Trophoblast cell (in vitro differentiated cells and primary cell): ENCODE data around the gene DENND4C.
A peak's percentile ranks its signal among the peaks of the same experiment; 100 is the strongest.

Source experiments
- DNase-seq, 2 donors: peaks; one replicate each; pipeline ENCODE4 v3.0.0-alpha.2; 2016
- H2AFZ ChIP-seq: 2 replicates; pipeline ENCODE4 v1.6.1; 2013; ENCODE audit warnings: low read length, moderate library complexity, mild to moderate bottlenecking; ENCODE audit not compliant: insufficient read depth, poor library complexity
- H2AK5ac ChIP-seq: 2 replicates; pipeline ENCODE4 v1.6.1; 2013; ENCODE audit warnings: mild to moderate bottlenecking, low read length
- H2BK120ac ChIP-seq: 2 replicates; pipeline ENCODE4 v1.6.1; 2013; ENCODE audit warnings: low read length, mild to moderate bottlenecking, moderate library complexity; ENCODE audit not compliant: insufficient read depth, poor library complexity
- H2BK12ac ChIP-seq: 2 replicates; pipeline ENCODE4 v1.6.1; 2013; ENCODE audit warnings: mild to moderate bottlenecking, low read length, moderate library complexity
- H2BK5ac ChIP-seq: 2 replicates; pipeline ENCODE4 v1.6.1; 2013; ENCODE audit warnings: low read length, low read depth, moderate library complexity, mild to moderate bottlenecking; ENCODE audit not compliant: poor library complexity
- H3K14ac ChIP-seq: 2 replicates; pipeline ENCODE4 v1.6.1; 2013; ENCODE audit warnings: mild to moderate bottlenecking, low read length
- H3K18ac ChIP-seq: 2 replicates; pipeline ENCODE4 v1.6.1; 2013; ENCODE audit warnings: mild to moderate bottlenecking, low read length
- H3K23ac ChIP-seq: 2 replicates; pipeline ENCODE4 v1.6.1; 2013; ENCODE audit warnings: low read length
- H3K27ac ChIP-seq: 2 replicates; pipeline ENCODE4 v1.5.1; 2013; ENCODE audit warnings: low read depth, mild to moderate bottlenecking, inconsistent platforms, low read length, moderate library complexity
- H3K27me3 ChIP-seq: 2 replicates; pipeline ENCODE4 v1.6.1; 2013; ENCODE audit warnings: inconsistent platforms, mild to moderate bottlenecking, low read length, moderate library complexity; ENCODE audit not compliant: insufficient read depth
- H3K36me3 ChIP-seq, 2 experiments: 1 replicate in 1 of 2; 2 replicates in 1 of 2; pipeline ENCODE4 v1.6.1; 2013; ENCODE audit warnings: low read length in 2 of 2, mild to moderate bottlenecking in 2 of 2, moderate library complexity in 1 of 2; ENCODE audit not compliant: insufficient read depth in 2 of 2, control insufficient read depth in 1 of 2
- H3K4ac ChIP-seq: 2 replicates; pipeline ENCODE4 v1.6.1; 2013; ENCODE audit warnings: low read depth, mild to moderate bottlenecking, low read length, moderate library complexity
- H3K4me1 ChIP-seq, 2 experiments: 1 replicate in 1 of 2; 2 replicates in 1 of 2; pipeline ENCODE4 v1.6.1; 2013; ENCODE audit warnings: low read length in 2 of 2, mild to moderate bottlenecking in 2 of 2, moderate library complexity in 1 of 2; ENCODE audit not compliant: insufficient read depth in 2 of 2, control insufficient read depth in 1 of 2
- H3K4me2 ChIP-seq: 2 replicates; pipeline ENCODE4 v1.6.1; 2013; ENCODE audit warnings: inconsistent platforms, mild to moderate bottlenecking, low read length, moderate library complexity
- H3K4me3 ChIP-seq: 2 replicates; pipeline ENCODE4 v1.5.1; 2013; ENCODE audit warnings: mild to moderate bottlenecking, low read depth, low read length, inconsistent platforms
- H3K79me1 ChIP-seq: one replicate; pipeline ENCODE4 v1.6.1; 2013; ENCODE audit warnings: low read length
- H3K79me2 ChIP-seq: 2 replicates; pipeline ENCODE4 v1.6.1; 2013; ENCODE audit warnings: low read length, mild to moderate bottlenecking; ENCODE audit not compliant: control insufficient read depth, insufficient read depth, poor library complexity
- H3K9ac ChIP-seq: 2 replicates; pipeline ENCODE4 v1.6.1; 2013; ENCODE audit warnings: mild to moderate bottlenecking, low read length
- H3K9me3 ChIP-seq: 2 replicates; pipeline ENCODE4 v1.6.1; 2013; ENCODE audit warnings: low read depth, mild to moderate bottlenecking, control low read depth, inconsistent platforms, low read length; ENCODE audit not compliant: insufficient read depth
- H4K12ac ChIP-seq: 2 replicates; pipeline ENCODE4 v1.6.1; 2013; ENCODE audit warnings: low read depth, mild to moderate bottlenecking, low read length, moderate library complexity
- H4K8ac ChIP-seq: 2 replicates; pipeline ENCODE4 v1.6.1; 2013; ENCODE audit warnings: low read depth, mild to moderate bottlenecking, low read length, moderate library complexity
- H4K91ac ChIP-seq: one replicate; pipeline ENCODE4 v1.6.1; 2013; ENCODE audit warnings: low read depth, mild to moderate bottlenecking, low read length, moderate library complexity
- WGBS: extraction: QIAGEN DNeasy Blood & Tissue Kit; methylation state at CpG from one replicate; pipeline ENCODE4 v1.1.7; 2013; ENCODE audit warnings: missing lambda C conversion rate; ENCODE audit not compliant: insufficient read length, insufficient coverage; ENCODE audit errors: extremely low coverage; 5-methylcytosine and 5-hydroxymethylcytosine counted together

Gene DENND4C

DNA sequence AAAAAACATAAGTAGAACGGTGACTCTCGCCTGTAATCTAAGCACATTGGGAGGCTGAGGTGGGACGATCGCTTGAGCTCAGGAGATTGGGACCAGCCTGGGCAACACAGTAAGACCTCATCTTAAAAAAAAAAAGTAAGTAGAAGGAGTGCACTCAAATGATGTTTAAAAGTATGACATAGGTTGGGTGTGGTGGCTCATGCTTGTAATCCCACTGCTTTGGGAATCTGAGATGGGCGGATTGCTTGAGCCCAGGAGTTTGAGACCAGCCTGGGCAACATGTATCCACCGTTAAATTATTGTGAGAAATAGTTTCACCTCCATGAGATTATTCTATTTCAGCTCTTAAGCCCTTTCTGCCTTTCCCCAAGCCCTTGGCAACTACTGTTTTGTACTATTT lies 11.2 kb downstream of the DENND4C start:
- no peak overlapping the region for H3K27ac ChIP-seq
- H3K14ac ChIP-seq, result no peak overlapping the region
- WGBS, result no CpG with 5 or more reads among the region's 6 CpGs

DNA sequence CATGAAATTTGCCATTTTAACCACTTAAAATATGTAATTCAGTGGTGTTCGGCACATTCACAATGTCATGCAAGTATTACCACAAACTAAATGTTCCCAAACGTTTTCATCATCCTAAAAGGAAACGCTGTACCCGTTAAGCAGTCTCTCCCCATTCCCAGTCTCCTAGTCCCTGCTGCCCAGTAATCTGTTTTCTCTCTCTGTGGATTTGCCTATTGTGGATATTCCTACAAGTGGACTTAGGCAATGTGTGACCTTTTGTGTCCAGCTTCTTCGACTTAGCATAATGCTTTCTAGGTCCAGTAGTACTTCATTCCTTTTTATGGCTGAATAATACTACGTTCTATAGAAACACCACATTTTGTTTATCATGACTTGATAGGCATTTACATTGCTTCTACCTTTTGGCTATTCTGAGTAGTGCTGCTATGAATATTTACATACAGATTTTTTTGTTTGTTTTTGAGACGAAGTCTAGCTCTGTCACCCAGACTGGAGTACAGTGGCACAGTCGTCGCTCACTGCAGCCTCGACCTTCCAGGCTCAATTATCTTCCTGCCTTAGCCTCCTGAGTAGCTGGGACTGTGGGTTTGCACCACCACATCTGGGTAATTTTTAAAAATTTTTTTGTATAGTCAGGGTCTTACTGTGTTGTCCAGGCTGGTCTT lies 13.0 kb downstream of the DENND4C start:
- H3K79me1 ChIP-seq, result no peaks in the 10 kb centered on the region
- peaks cover 0 to 3% of the 10 kb centered on the region in 2 experiments for H3K36me3 ChIP-seq
- no CpG with 5 or more reads among the region's 10 CpGs for WGBS
- H3K4me1 ChIP-seq, result no peaks in the 10 kb centered on the region
- H4K8ac ChIP-seq, result no peak overlapping the region
- H3K79me2 ChIP-seq, result peaks cover 11% of the 10 kb centered on the region
- H2BK5ac ChIP-seq, result no peak overlapping the region
- H3K27me3 ChIP-seq, result no peaks in the 10 kb centered on the region
- H3K23ac ChIP-seq, result no peak overlapping the region
- peaks cover 2% of the 10 kb centered on the region for H3K9me3 ChIP-seq
- no peak overlapping the region for H3K4me3 ChIP-seq
- H4K12ac ChIP-seq, result no peak overlapping the region
- H3K14ac ChIP-seq, result no peak overlapping the region
- H3K27ac ChIP-seq, result no peak overlapping the region
- H2BK12ac ChIP-seq, result no peak overlapping the region
- no peak for DNase-seq
- H2AK5ac ChIP-seq, result no peak overlapping the region
- H2BK120ac ChIP-seq, result no peak overlapping the region
- H4K91ac ChIP-seq, result no peak overlapping the region
- H3K4ac ChIP-seq, result peak overlapping the region; percentile 93
- no peak overlapping the region for H3K18ac ChIP-seq
- no peak overlapping the region for H3K4me2 ChIP-seq
- H2AFZ ChIP-seq, result no peak overlapping the region
- no peak overlapping the region for H3K9ac ChIP-seq

More for the DNA sequence above, 11.2 kb downstream of the DENND4C start:
- Histone ChIP-seq H3K18ac (no peak overlapping the region), H3K23ac (no peak overlapping the region), H2BK12ac (no peak overlapping the region), H3K4ac (no peak overlapping the region), H4K12ac (no peak overlapping the region), H3K9me3 (peaks cover 2% of the 10 kb centered on the region), H3K36me3 (peaks cover 0 to 3% of the 10 kb centered on the region in 2 experiments), H3K27me3 (no peaks in the 10 kb centered on the region), H4K8ac (no peak overlapping the region), H4K91ac (no peak overlapping the region), H2BK120ac (no peak overlapping the region), H3K79me2 (peaks cover 10% of the 10 kb centered on the region), H3K4me3 (no peak overlapping the region), H2AFZ (no peak overlapping the region), H2BK5ac (no peak overlapping the region), H3K4me1 (no peaks in the 10 kb centered on the region), H3K79me1 (no peaks in the 10 kb centered on the region), H3K9ac (no peak overlapping the region), H2AK5ac (no peak overlapping the region), H3K4me2 (no peak overlapping the region)
- DNase-seq, result no peak

- WGBS, result no CpG with 5 or more reads among the region's 3 CpGs
- Histone ChIP-seq H3K4me2 (no peak overlapping the region), H2AFZ (no peak overlapping the region), H4K8ac (no peak overlapping the region), H2BK12ac (no peak overlapping the region), H3K27me3 (no peaks in the 10 kb centered on the region), H3K4me3 (no peak overlapping the region), H2BK5ac (no peak overlapping the region), H3K9me3 (no peaks in the 10 kb centered on the region), H3K18ac (no peak overlapping the region), H3K79me2 (peaks cover 14% of the 10 kb centered on the region), H3K79me1 (no peaks in the 10 kb centered on the region), H3K14ac (no peak overlapping the region), H3K4me1 (no peaks in the 10 kb centered on the region), H2BK120ac (no peak overlapping the region), H3K23ac (no peak overlapping the region), H3K4ac (no peak overlapping the region), H4K91ac (no peak overlapping the region), H3K27ac (no peak overlapping the region), H3K9ac (no peak overlapping the region), H4K12ac (no peak overlapping the region), H3K36me3 (peaks cover 1 to 2% of the 10 kb centered on the region in 2 experiments), H2AK5ac (no peak overlapping the region)
- no peak for DNase-seq
Measured at GRCh38 chr9:19246891-19247290, 16.4 kb downstream of the DENND4C start.

- Histone ChIP-seq H3K4ac (peak overlapping the region; percentile 86), H4K91ac (no peak overlapping the region), H3K9ac (no peak overlapping the region), H3K18ac (no peak overlapping the region), H3K9me3 (no peaks in the 10 kb centered on the region), H3K14ac (no peak overlapping the region), H2BK5ac (no peak overlapping the region), H3K36me3 (peaks cover 1 to 2% of the 10 kb centered on the region in 2 experiments), H2AK5ac (peak overlapping the region; percentile 21), H2AFZ (no peak overlapping the region), H2BK12ac (peak overlapping the region; percentile 22), H2BK120ac (no peak overlapping the region), H3K79me1 (no peaks in the 10 kb centered on the region), H4K12ac (no peak overlapping the region), H4K8ac (no peak overlapping the region), H3K79me2 (peaks cover 14% of the 10 kb centered on the region), H3K23ac (no peak overlapping the region), H3K4me1 (no peaks in the 10 kb centered on the region), H3K4me3 (no peak overlapping the region), H3K4me2 (no peak overlapping the region), H3K27me3 (no peaks in the 10 kb centered on the region), H3K27ac (no peak overlapping the region)
- DNase-seq, result no peak
- WGBS, result no CpG with 5 or more reads among the region's 2 CpGs
Measured at GRCh38 chr9:19247420-19247819, 16.9 kb downstream of the DENND4C start.
